Measurements from ENCODE around the gene RTN4.

Gene RTN4

GRCh38 chr2:54927751-54928615 is 122.3 kb downstream of the RTN4 start:
- no peak for TF ChIP-seq CTCF (IDR thresholded peaks at IDR 0.05; ENCODE audit: low read depth, low read length, missing control alignments)
- H3K4me3 ChIP-seq (ENCODE audit: low read depth, low read length): no peak overlapping the region
- no peak for DNase-seq (ENCODE audit: low read depth)

- H3K4me3 ChIP-seq (ENCODE audit: low read depth, low read length): no peak overlapping the region
- TF ChIP-seq CTCF (IDR thresholded peaks at IDR 0.05; ENCODE audit: low read depth, low read length, missing control alignments): no peak
- DNase-seq (ENCODE audit: low read depth): no peak
These were observed 123.0 kb downstream of the RTN4 start for GRCh38 chr2:54927085-54927750.

- no peak for TF ChIP-seq CTCF (IDR thresholded peaks at IDR 0.05; ENCODE audit: low read depth, low read length, missing control alignments)
- H3K4me3 ChIP-seq (ENCODE audit: low read depth, low read length): no peak overlapping the region
- DNase-seq (ENCODE audit: low read depth): no peak
These were observed 125.2 kb downstream of the RTN4 start for GRCh38 chr2:54925022-54925421.

- no peak for TF ChIP-seq CTCF (IDR thresholded peaks at IDR 0.05; ENCODE audit: low read depth, low read length, missing control alignments)
- DNase-seq (ENCODE audit: low read depth): no peak
These were observed 126.1 kb downstream of the RTN4 start for GRCh38 chr2:54924121-54924520.

More at GRCh38 chr2:54924121-54924520, 126.1 kb downstream of the RTN4 start:
- no peak overlapping the region for H3K4me3 ChIP-seq (ENCODE audit: low read depth, low read length)

Data from GM12864 (cell line).